Thyroid gland (tissue), 4 donors: ENCODE data around the gene AGAP4.

Experiments used
- POLR2A ChIP-seq, 2 donors: fragments of 450-650 bp; IDR thresholded peaks; one replicate each; pipeline ENCODE4 v1.6.1; 2017; ENCODE audit warnings: antibody characterized with exemption in 2 of 2, mild to moderate bottlenecking in 2 of 2, moderate library complexity in 1 of 2
- TF ChIP-seq, protein P1 (sequence below), 6 experiments: fragments of 200-600 bp in 3 of 6; fragments of 450-650 bp in 3 of 6; sonication (generic) in 3 of 6; IDR thresholded peaks; one replicate each; pipeline ENCODE4 v1.5.1; 2016 to 2019; ENCODE audit warnings: antibody characterized with exemption in 6 of 6, mild to moderate bottlenecking in 2 of 6, inconsistent platforms in 1 of 6, moderate library complexity in 1 of 6

DNA sequence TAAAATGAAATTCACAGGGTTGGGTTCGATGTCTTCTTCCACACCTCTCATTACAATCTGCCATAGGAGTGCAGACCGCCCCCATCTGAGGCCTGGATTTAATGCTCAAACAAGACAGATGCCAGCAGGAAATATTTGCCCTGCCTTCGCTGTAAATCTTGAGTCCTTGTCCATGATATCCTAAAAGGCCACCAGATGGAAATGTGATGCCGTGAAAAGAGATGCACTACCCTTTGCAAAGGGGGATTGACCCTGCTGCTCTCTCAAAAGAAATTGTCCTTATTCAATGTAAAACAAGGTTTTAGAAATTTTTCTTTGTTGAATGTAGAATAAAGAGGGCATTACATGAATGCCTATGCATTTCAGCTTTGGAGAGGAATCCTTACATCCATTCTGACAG, 37.5 kb downstream of the AGAP4 start:
- TF ChIP-seq, protein P1, sequence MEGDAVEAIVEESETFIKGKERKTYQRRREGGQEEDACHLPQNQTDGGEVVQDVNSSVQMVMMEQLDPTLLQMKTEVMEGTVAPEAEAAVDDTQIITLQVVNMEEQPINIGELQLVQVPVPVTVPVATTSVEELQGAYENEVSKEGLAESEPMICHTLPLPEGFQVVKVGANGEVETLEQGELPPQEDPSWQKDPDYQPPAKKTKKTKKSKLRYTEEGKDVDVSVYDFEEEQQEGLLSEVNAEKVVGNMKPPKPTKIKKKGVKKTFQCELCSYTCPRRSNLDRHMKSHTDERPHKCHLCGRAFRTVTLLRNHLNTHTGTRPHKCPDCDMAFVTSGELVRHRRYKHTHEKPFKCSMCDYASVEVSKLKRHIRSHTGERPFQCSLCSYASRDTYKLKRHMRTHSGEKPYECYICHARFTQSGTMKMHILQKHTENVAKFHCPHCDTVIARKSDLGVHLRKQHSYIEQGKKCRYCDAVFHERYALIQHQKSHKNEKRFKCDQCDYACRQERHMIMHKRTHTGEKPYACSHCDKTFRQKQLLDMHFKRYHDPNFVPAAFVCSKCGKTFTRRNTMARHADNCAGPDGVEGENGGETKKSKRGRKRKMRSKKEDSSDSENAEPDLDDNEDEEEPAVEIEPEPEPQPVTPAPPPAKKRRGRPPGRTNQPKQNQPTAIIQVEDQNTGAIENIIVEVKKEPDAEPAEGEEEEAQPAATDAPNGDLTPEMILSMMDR (IDR thresholded peaks at IDR 0.05): no peak
- no peak for TF ChIP-seq POLR2A (IDR thresholded peaks at IDR 0.05)
